Tibial nerve (tissue), 3 donors: Measurements from ENCODE around the gene MXD1.

Experiments
- POLR2A ChIP-seq, 2 donors: fragments of 450-650 bp; IDR thresholded peaks; one replicate each; pipeline ENCODE4 v1.6.1; 2017; ENCODE audit warnings: antibody characterized with exemption in 2 of 2, mild to moderate bottlenecking in 2 of 2, moderate library complexity in 2 of 2
- TF ChIP-seq, protein P1 (sequence below), 5 experiments: fragments of 200-600 bp in 3 of 5; fragments of 450-650 bp in 2 of 5; sonication (generic) in 3 of 5; IDR thresholded peaks; one replicate each; pipeline ENCODE4 v1.5.1; 2016 to 2019; ENCODE audit warnings: antibody characterized with exemption in 5 of 5, mild to moderate bottlenecking in 3 of 5, moderate library complexity in 2 of 5

DNA sequence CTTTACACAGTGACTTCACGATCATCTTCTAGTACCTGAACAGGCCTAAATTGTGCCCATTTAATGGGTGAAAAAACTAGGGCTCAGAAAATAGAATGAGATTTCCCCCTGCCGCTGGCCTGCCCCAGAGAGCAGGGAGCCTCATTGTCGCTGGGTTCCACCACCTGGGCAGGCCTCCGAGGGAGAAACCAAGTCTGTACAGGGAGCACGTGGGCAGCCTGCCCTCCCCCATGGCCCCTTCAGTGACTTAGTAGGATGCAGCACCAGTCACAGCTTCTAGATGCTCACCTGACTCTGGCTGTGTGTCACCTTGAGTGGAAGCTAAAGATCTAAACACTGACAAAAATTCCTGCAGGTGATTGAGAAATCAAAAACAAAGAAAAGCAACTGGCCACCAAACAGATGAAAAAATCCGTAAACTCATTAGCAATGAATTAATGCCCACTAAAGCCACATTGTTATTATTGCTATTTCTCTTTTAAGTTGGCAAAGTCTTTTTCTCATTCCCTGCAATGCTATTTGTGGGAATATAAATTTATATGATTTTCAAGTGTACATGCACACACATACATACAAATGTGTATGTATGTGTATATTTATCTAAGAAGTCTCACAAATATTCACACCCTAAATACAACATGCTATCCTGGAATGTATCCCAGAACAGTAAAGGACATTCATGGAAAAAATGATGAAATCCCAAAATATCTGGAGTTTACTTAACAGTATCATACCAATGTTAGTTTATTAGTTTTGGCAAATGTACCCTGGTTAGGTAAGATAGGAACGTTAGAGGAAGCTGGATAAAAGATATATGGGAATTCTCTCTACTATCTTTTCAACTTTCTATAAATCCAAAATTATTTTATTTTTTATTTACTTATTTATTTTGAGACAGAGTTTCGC lies 65.2 kb downstream of the MXD1 start:
- TF ChIP-seq, protein P1, sequence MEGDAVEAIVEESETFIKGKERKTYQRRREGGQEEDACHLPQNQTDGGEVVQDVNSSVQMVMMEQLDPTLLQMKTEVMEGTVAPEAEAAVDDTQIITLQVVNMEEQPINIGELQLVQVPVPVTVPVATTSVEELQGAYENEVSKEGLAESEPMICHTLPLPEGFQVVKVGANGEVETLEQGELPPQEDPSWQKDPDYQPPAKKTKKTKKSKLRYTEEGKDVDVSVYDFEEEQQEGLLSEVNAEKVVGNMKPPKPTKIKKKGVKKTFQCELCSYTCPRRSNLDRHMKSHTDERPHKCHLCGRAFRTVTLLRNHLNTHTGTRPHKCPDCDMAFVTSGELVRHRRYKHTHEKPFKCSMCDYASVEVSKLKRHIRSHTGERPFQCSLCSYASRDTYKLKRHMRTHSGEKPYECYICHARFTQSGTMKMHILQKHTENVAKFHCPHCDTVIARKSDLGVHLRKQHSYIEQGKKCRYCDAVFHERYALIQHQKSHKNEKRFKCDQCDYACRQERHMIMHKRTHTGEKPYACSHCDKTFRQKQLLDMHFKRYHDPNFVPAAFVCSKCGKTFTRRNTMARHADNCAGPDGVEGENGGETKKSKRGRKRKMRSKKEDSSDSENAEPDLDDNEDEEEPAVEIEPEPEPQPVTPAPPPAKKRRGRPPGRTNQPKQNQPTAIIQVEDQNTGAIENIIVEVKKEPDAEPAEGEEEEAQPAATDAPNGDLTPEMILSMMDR (IDR thresholded peaks at IDR 0.05), result no peak
- no peak for TF ChIP-seq POLR2A (IDR thresholded peaks at IDR 0.05)
